IgD-negative memory B cell (primary cell): ENCODE results near the gene ZNF345. TPM values are rescaled to one million over a fixed set of nuclear protein-coding genes. Genes with fewer than 3 reads are reported as not detected.

Source experiments
- H3K27ac Mint-ChIP-seq, 3 donors: one replicate each; pipeline ENCODE4 v1.8.0; 2020 to 2022; ENCODE audit warnings: mild to moderate bottlenecking in 3 of 3, mixed read lengths in 3 of 3, moderate library complexity in 1 of 3
- H3K27me3 Mint-ChIP-seq: one replicate; pipeline ENCODE4 v1.8.0; 2021; ENCODE audit warnings: mixed read lengths
- H3K36me3 Mint-ChIP-seq: one replicate; pipeline ENCODE4 v1.8.0; 2020; ENCODE audit warnings: mild to moderate bottlenecking, mixed read lengths
- H3K4me1 Mint-ChIP-seq, 3 donors: one replicate each; pipeline ENCODE4 v1.8.0; 2020 to 2022; ENCODE audit warnings: mixed read lengths in 3 of 3, mild to moderate bottlenecking in 1 of 3
- H3K4me3 Mint-ChIP-seq, 4 donors: one replicate each; pipeline ENCODE4 v1.8.0; 2020 to 2022; ENCODE audit warnings: mild to moderate bottlenecking in 4 of 4, mixed read lengths in 4 of 4, moderate library complexity in 3 of 4
- H3K9me3 Mint-ChIP-seq, 3 donors: one replicate each; pipeline ENCODE4 v1.8.0; 2020 to 2021; ENCODE audit warnings: mixed read lengths in 3 of 3, mild to moderate bottlenecking in 1 of 3
- polyA plus RNA-seq: library from polyadenylated mRNA; unstranded; fragments of 300-500 nt; fragmentation: Illumina TruSeq; gene quantifications from one replicate; pipeline ENCODE4 v1.2.3, GENCODE V29; 2021

ZNF345 gene
- polyA plus RNA-seq: 6.1 TPM

- peaks cover 3 to 10% (median 9%) of the 10 kb centered on the region in 3 donors for H3K4me1 Mint-ChIP-seq
- no peak within 1 kb of the TSS for H3K4me3 Mint-ChIP-seq
- H3K9me3 Mint-ChIP-seq: peaks cover 3 to 13% (median 4%) of the 10 kb centered on the region in 3 donors
- no peak within 1 kb of the TSS for H3K27ac Mint-ChIP-seq
- no peaks in the 10 kb centered on the region for H3K27me3 Mint-ChIP-seq
- peaks cover 17% of the 10 kb centered on the region for H3K36me3 Mint-ChIP-seq
Measured at GRCh38 chr19:36850559-36851442, at the start of gene ZNF345. Gene ZNF345 (plus strand): TSS chr19:36850876. CDS start chr19:36876831, 25,955 bp downstream.

DNA sequence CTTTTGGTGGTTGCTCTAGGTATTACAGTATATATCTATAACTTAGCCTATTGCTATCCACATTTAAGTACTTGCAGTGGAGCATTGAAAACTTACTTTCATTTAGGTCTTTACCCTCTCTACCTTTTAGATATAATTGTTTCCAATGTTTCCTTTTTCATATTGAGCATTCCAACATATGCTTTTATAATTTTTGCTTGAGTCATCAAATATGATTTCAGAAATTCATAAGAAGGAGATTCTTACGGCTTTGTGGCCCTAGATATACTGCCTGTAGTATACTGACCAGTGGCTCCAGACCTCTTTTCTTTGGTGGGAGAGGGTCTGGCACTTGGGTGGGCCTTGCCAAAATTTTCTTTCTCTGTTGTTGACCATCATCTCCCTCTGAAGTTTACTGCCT, 45.3 kb upstream of the ZNF345 start:
- H3K9me3 Mint-ChIP-seq: peaks cover 4 to 27% (median 25%) of the 10 kb centered on the region in 3 donors
- no peaks in the 10 kb centered on the region for H3K27me3 Mint-ChIP-seq
- no peak overlapping the region for H3K27ac Mint-ChIP-seq
- H3K4me3 Mint-ChIP-seq: no peak overlapping the region
- peaks cover 0 to 1% (median 0%) of the 10 kb centered on the region in 3 donors for H3K4me1 Mint-ChIP-seq
- H3K36me3 Mint-ChIP-seq: peaks cover 38% of the 10 kb centered on the region

GRCh38 chr19:36807029-36807428, 43.6 kb upstream of the ZNF345 start:
- peak overlapping the region in 1 of 4 donors; percentile 17 for H3K4me3 Mint-ChIP-seq
- H3K27ac Mint-ChIP-seq: peak overlapping the region in 1 of 3 donors; percentile 5
- H3K4me1 Mint-ChIP-seq: peaks cover 0 to 1% (median 0%) of the 10 kb centered on the region in 3 donors
- H3K36me3 Mint-ChIP-seq: peaks cover 34% of the 10 kb centered on the region
- peaks cover 4 to 38% (median 31%) of the 10 kb centered on the region in 3 donors for H3K9me3 Mint-ChIP-seq
- no peaks in the 10 kb centered on the region for H3K27me3 Mint-ChIP-seq

GRCh38 chr19:36819130-36819630, 31.5 kb upstream of the ZNF345 start:
- Mint-ChIP-seq H3K36me3 (peaks cover 44% of the 10 kb centered on the region), H3K4me3 (no peak overlapping the region), H3K9me3 (peaks cover 12 to 33% (median 27%) of the 10 kb centered on the region in 3 donors), H3K27ac (no peak overlapping the region), H3K4me1 (peaks cover 0 to 1% (median 0%) of the 10 kb centered on the region in 3 donors), H3K27me3 (no peaks in the 10 kb centered on the region)

DNA sequence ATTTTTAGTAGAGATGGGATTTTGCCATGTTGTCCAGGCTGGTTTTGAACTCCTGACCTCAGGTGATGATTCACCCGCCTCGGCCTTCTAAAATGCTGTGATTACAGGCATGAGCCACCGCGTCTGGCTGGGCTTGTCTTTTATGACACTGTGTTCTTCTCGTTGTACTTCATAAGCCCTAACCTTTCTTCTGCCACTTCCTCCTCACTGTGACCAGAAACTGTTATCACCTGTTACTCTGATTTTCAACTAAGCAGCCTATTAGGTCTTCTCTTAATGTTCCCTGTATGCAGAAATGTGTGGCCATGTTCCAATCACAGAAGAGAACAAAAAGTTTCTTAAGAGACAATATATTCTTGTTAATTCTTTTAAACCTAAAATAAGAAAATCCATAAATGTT, 28.9 kb upstream of the ZNF345 start:
- Mint-ChIP-seq H3K9me3 (peaks cover 17 to 39% (median 39%) of the 10 kb centered on the region in 3 donors), H3K36me3 (peaks cover 44% of the 10 kb centered on the region), H3K4me3 (peak overlapping the region in 1 of 4 donors; percentile 50), H3K4me1 (peaks cover 0 to 1% (median 0%) of the 10 kb centered on the region in 3 donors), H3K27ac (no peak overlapping the region), H3K27me3 (no peaks in the 10 kb centered on the region)

GRCh38 chr19:36833430-36833829, 17.2 kb upstream of the ZNF345 start:
- Mint-ChIP-seq H3K27me3 (no peaks in the 10 kb centered on the region), H3K36me3 (peaks cover 33% of the 10 kb centered on the region), H3K4me1 (peaks cover 0 to 2% (median 1%) of the 10 kb centered on the region in 3 donors), H3K27ac (no peak overlapping the region), H3K4me3 (no peak overlapping the region), H3K9me3 (peaks cover 23 to 40% (median 28%) of the 10 kb centered on the region in 3 donors)

DNA sequence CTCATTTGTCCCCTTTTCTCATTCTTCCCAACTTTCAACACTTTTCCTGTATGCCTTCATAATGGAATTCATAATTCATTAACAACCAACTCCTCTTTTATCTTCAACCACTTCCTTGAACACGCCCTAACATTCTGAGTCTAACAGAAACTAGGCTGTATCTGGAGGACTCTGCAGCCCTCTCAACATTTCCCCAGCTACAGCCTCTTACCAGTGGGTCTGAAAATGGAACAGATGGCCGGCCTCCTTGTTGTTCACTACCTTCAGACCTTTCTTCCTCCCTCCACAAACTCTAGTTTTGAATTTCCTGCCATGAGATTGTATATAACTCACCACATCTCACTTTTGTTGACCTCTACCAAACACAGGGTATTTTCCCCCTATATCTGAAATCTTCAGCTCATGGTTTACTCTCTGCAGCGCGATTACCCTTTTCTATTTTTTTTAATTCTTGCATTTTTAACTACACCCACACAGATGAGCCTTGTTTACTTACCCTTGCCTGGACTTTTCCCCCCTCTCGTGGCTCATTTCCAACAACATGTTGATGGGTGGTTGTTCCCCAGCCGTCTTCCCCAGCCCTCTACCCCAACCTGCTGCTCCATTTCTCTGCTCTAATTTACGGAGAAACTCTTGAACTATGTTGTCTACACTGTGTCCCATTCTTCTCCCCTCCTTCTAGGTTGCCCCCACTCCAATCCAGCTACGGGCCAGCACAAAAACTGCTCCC, 13.3 kb upstream of the ZNF345 start:
- no peak overlapping the region for H3K4me3 Mint-ChIP-seq
- H3K9me3 Mint-ChIP-seq: peaks cover 12 to 33% (median 19%) of the 10 kb centered on the region in 3 donors
- no peak overlapping the region for H3K27ac Mint-ChIP-seq
- peaks cover 0 to 7% (median 1%) of the 10 kb centered on the region in 3 donors for H3K4me1 Mint-ChIP-seq
- H3K27me3 Mint-ChIP-seq: no peaks in the 10 kb centered on the region
- peaks cover 22% of the 10 kb centered on the region for H3K36me3 Mint-ChIP-seq

GRCh38 chr19:36837906-36838783, 12.5 kb upstream of the ZNF345 start, which contains the start of gene ZNF790:
Gene ZNF790 (minus strand): TSS chr19:36838387. CDS start chr19:36825619, 12,768 bp downstream.
- H3K4me3 Mint-ChIP-seq: no peak within 1 kb of the TSS
- peaks cover 12 to 28% (median 19%) of the 10 kb centered on the region in 3 donors for H3K9me3 Mint-ChIP-seq
- no peaks in the 10 kb centered on the region for H3K27me3 Mint-ChIP-seq
- peaks cover 22% of the 10 kb centered on the region for H3K36me3 Mint-ChIP-seq
- peak within 1 kb of the TSS; percentile 27 to 87 (median 59) for H3K27ac Mint-ChIP-seq
- H3K4me1 Mint-ChIP-seq: peaks cover 0 to 7% (median 1%) of the 10 kb centered on the region in 3 donors

DNA sequence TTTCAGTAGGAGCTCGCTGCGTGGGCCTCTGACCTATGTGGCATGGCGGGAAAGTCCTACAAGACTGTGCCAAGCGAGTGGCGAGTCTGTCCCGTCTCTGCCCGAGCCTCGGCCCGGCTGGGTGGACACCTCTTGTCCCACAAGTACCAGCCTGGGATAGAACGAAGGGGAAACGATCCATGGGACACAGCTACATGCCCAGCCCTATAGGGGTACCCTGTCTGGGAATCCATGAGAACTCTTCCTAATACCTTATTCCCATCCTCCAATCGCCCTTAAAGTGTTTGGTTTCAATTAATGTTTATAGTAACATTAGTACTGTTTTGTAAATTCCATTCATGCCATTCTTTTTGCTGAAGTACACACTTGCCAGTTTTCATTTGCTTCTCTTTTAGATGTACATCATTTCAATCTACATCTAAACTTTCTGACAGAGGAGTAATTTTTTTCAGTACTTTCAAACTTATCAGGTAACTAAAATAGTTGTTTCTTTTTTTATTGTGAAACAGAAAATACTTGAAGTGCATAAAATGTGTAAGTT, 11.8 kb upstream of the ZNF345 start:
- peaks cover 0 to 5% (median 1%) of the 10 kb centered on the region in 3 donors for H3K4me1 Mint-ChIP-seq
- H3K27ac Mint-ChIP-seq: peak overlapping the region; percentile 27 to 87 (median 59)
- peaks cover 20% of the 10 kb centered on the region for H3K36me3 Mint-ChIP-seq
- peaks cover 9 to 28% (median 14%) of the 10 kb centered on the region in 3 donors for H3K9me3 Mint-ChIP-seq
- H3K4me3 Mint-ChIP-seq: no peak overlapping the region
- no peaks in the 10 kb centered on the region for H3K27me3 Mint-ChIP-seq

GRCh38 chr19:36847968-36848367, 2.7 kb upstream of the ZNF345 start:
- Mint-ChIP-seq H3K4me1 (peaks cover 4 to 9% (median 5%) of the 10 kb centered on the region in 3 donors), H3K27ac (peak overlapping the region in 1 of 3 donors; percentile 55), H3K4me3 (peak overlapping the region in 2 of 4 donors; percentile 71 to 91), H3K9me3 (peaks cover 0 to 3% (median 3%) of the 10 kb centered on the region in 3 donors), H3K27me3 (no peaks in the 10 kb centered on the region), H3K36me3 (peaks cover 12% of the 10 kb centered on the region)

DNA sequence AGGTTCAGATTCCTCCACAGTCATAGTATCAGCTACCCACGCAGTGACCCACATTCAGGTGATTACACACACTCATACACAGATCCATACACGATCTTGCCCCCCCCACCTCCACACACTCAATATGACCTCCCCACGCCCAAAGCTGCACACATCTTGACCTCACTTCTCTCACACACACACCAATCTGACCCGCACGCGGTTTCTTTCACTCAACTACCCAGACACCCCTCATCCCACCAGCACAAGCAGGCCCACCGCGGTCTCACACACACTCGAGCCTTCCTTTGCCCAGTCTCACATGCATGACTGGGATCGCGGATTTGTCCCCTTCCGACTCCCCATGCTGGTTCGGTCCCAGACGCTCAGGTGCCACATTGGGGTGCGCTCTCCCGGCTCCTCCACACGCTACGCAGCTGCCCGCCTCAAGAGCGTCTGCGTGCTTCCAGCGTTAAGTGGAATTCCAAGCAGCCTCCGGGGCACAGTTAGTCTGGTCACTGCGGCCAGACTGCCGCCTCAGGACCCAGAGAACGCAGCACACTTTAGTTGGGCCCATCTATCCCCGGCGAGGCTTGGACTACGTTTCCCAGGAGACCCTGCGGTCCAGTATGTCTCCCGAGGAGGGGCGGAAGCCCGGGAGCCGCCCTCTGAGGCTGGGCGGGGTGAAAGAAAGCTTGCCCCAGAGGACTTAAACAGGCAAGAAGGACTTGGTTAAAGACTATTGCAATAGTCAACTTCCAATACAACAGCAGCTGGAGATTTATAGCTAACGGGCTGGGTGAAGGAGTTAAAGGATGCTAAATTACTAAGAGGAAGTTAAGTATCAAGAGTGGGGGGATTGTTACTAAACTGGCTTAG, 746 bp upstream of the ZNF345 start:
- Mint-ChIP-seq H3K4me3 (no peak overlapping the region), H3K4me1 (peaks cover 4 to 9% (median 7%) of the 10 kb centered on the region in 3 donors), H3K27ac (no peak overlapping the region), H3K27me3 (no peaks in the 10 kb centered on the region), H3K36me3 (peaks cover 15% of the 10 kb centered on the region), H3K9me3 (peaks cover 0 to 9% (median 0%) of the 10 kb centered on the region in 3 donors)

DNA sequence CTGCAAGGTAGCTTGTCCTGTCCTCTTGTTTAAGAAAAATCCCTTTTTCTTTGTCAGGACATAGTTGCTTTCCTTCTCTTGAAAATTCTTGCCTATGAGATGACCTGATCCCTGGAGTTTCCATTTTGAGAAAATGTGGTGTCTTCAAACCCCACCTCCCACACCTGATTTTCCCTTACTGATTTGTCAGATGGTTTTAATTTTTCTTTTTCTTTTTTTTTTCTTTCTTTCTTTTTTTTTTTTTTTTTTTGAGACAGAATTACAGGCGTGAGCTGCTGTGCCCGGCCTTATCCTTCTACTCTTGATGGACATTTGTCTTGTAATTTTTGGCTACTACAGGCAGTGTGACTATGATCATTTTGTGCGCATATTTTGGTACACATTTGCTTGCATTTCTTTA, 1.2 kb downstream of the ZNF345 start:
- H3K27me3 Mint-ChIP-seq: no peaks in the 10 kb centered on the region
- H3K9me3 Mint-ChIP-seq: peaks cover 3 to 18% (median 9%) of the 10 kb centered on the region in 3 donors
- H3K36me3 Mint-ChIP-seq: peaks cover 16% of the 10 kb centered on the region
- peaks cover 3 to 10% (median 9%) of the 10 kb centered on the region in 3 donors for H3K4me1 Mint-ChIP-seq
- no peak overlapping the region for H3K27ac Mint-ChIP-seq
- H3K4me3 Mint-ChIP-seq: no peak overlapping the region
